ENCODE measurements around the gene GALNTL6. TPM values are rescaled to one million over a fixed set of nuclear protein-coding genes. Genes with fewer than 3 reads are reported as not detected.
"Not testable (repeated sequence)": the region's sequence is repeated elsewhere in the genome, so short reads cannot be mapped to it uniquely, and the experiment has no call there.

Gene GALNTL6
- total and polyA plus RNA-seq, 3 donors from 2014 or later, result 2.9 to 6.2 (median 4.9) TPM

DNA sequence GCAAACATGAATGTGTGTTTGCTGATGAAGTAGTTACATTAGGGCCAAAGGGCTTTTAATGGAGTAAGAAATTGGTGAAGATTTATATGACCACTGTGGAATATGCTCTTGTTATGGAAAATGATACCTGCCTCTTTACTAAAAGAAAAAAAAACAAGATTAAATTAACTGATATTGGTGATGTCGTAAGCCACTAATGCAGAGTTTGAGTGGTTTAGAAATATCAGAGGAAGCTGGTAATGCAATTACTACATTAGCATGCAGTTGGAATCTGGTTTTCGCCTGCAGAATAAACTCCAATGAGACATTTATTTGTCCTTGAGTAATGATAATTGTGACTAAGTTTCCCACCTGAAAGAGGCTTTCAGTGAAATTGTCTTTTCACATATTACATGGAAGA, 597.9 kb downstream of the GALNTL6 start:
- H3K27me3 ChIP-seq, result no peaks in the 10 kb centered on the region
- H3K9me3 ChIP-seq, result no peaks in the 10 kb centered on the region
- DNase-seq, result no peak
- no peaks in the 10 kb centered on the region for H3K4me1 ChIP-seq
- H3K4me3 ChIP-seq, result no peak overlapping the region
- intact Hi-C loops (cut with DNase I; ENCODE audit: low total_unique reads), result no loop called here
- 86 to 94% methylated on average over 2 of the region's 2 CpGs for WGBS, 2 donors
- TF ChIP-seq, protein P1, sequence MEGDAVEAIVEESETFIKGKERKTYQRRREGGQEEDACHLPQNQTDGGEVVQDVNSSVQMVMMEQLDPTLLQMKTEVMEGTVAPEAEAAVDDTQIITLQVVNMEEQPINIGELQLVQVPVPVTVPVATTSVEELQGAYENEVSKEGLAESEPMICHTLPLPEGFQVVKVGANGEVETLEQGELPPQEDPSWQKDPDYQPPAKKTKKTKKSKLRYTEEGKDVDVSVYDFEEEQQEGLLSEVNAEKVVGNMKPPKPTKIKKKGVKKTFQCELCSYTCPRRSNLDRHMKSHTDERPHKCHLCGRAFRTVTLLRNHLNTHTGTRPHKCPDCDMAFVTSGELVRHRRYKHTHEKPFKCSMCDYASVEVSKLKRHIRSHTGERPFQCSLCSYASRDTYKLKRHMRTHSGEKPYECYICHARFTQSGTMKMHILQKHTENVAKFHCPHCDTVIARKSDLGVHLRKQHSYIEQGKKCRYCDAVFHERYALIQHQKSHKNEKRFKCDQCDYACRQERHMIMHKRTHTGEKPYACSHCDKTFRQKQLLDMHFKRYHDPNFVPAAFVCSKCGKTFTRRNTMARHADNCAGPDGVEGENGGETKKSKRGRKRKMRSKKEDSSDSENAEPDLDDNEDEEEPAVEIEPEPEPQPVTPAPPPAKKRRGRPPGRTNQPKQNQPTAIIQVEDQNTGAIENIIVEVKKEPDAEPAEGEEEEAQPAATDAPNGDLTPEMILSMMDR (IDR thresholded peaks at IDR 0.05), result no peak
- no peak for TF ChIP-seq POLR2A (IDR thresholded peaks at IDR 0.05)
- no peaks in the 10 kb centered on the region for H3K36me3 ChIP-seq (ENCODE audit: low read depth, missing control alignments)
- no peak overlapping the region for H3K27ac ChIP-seq

DNA sequence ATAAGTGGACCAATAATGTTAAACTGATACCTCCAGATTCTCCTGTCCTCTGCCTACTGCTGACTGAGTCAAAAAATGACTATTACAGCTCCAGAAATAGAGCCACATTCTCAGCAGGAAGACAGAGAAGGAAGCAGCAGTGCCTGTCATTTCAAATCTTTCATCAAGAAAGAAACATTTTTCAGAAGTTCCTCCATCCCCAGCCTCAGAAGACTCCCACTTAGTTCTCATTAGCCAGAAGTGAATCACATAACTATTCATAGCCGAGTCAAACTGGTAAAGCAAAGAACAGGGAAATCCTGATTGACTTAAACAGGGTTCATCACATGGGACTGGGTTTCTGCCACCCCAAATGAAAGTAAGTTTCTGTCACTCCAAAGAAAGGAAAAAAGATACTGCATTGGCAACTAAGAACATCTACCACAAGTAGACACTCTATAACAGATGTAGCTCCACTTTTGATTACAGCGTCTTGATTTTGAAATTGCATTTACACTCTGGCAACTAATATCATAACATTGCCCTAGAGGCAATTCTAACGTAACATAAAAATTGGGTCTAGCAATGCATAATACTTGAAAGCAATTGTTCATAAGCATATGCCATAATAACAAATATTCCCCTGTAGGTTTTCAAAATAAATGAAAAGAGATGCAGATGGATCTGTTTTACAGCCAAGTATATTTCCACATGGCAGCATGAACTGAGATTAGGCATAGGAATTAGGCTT, 599.8 kb downstream of the GALNTL6 start:
- Histone ChIP-seq H3K4me3 (no peak overlapping the region), H3K27me3 (no peaks in the 10 kb centered on the region), H3K4me1 (no peaks in the 10 kb centered on the region), H3K27ac (no peak overlapping the region), H3K36me3 (ENCODE audit: low read depth, missing control alignments) (no peaks in the 10 kb centered on the region), H3K9me3 (no peaks in the 10 kb centered on the region)
- 63 to 64% methylated on average over 3 of the region's 3 CpGs for WGBS, 2 donors
- intact Hi-C loops (cut with DNase I; ENCODE audit: low total_unique reads), result no loop called here
- DNase-seq, result no peak
- TF ChIP-seq, protein P1 (IDR thresholded peaks at IDR 0.05), result no peak
- TF ChIP-seq POLR2A (IDR thresholded peaks at IDR 0.05), result no peak

DNA sequence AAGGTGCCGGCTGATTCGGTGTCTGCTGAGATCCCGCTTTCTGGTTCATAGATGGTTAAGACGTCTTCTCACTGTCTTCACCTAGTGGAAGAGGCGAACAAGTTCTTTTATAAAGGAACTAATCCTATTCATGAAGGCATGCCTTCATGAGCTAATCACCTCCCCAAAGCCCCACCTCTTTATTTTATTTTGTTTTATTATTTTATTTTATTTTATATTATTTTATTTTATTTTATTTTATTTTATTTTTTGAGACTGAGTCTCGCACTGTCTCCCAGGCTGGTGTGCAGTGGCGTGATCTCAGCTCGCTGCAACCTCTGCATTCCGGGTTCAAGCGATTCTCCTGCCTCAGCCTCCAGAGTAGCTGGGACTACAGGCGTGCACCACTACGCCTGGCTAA, 615.8 kb downstream of the GALNTL6 start:
- intact Hi-C loops (cut with DNase I; ENCODE audit: low total_unique reads); H3K27ac ChIP-seq; H3K4me1 ChIP-seq; H3K27me3 ChIP-seq; H3K4me3 ChIP-seq; DNase-seq; H3K9me3 ChIP-seq; H3K36me3 ChIP-seq (ENCODE audit: low read depth, missing control alignments): not testable (repeated sequence)
- 85 to 93% methylated on average over 12 of the region's 12 CpGs for WGBS, 2 donors

DNA sequence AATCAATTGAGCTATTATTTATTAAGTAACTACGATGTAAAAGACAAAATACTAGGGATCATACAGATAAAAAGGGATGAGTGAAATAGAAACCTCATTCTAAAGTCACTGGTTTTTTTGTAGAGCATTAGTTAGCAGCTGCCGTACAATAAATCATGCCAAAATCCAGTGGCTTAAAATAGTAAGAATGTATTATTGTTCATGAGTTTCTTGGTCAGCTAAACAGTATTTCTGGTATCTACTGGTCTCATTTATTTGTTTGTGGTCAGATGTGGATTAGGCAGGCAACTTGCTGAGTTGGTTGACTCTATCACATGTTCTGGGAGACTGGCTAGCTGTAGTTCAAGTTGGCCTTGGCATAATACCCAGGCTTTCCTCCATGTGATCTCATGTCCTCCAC, 667.3 kb downstream of the GALNTL6 start:
- Histone ChIP-seq H3K9me3 (no peaks in the 10 kb centered on the region), H3K36me3 (ENCODE audit: low read depth, missing control alignments) (no peaks in the 10 kb centered on the region), H3K4me3 (no peak overlapping the region), H3K27ac (no peak overlapping the region), H3K4me1 (no peaks in the 10 kb centered on the region), H3K27me3 (no peaks in the 10 kb centered on the region)
- TF ChIP-seq, protein P1 (IDR thresholded peaks at IDR 0.05), result no peak
- TF ChIP-seq POLR2A (IDR thresholded peaks at IDR 0.05), result no peak
- DNase-seq, result no peak
- WGBS, 2 donors, result 89% methylated on average over 2 of the region's 2 CpGs
- intact Hi-C loops (cut with DNase I; ENCODE audit: low total_unique reads), result no loop called here

DNA sequence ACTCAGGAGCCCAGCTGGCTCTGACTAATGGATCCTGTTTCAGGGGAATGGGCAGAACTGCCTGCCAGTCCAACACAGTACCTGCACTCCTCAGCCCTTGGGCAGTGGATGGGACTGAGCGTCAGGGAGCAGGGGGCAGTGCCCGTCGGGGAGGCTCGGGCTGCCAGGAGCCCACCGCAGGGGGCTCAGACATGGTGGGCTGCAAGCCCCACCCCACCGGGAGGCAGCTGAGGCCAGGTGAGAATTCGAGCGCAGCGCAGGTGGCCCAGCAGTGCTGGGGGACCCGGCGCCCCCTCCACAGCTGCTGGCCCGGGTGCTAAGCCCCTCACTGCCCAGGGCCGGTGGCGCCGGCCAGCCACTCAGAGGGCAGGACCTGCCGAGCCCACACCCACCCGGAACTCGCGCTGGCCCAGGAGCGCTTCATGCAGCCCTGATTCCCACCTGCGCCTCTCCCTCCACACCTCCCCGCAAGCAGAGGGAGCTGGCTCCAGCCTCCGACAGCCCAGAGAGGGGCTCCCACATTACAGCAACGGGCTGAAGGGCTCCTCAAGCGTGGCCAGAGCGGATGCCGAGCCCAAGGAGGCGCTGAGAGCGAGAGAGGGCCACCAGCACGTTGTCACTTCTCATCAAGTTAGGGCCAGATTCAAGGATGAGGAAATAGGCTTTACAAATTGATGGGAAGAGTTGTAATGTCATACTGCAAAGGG, 668.8 kb downstream of the GALNTL6 start:
- Histone ChIP-seq H3K27me3 (no peaks in the 10 kb centered on the region), H3K36me3 (ENCODE audit: low read depth, missing control alignments) (no peaks in the 10 kb centered on the region), H3K9me3 (no peaks in the 10 kb centered on the region), H3K27ac (no peak overlapping the region), H3K4me3 (peak overlapping the region in 1 of 2 donors; percentile 26), H3K4me1 (no peaks in the 10 kb centered on the region)
- no peak for TF ChIP-seq POLR2A (IDR thresholded peaks at IDR 0.05)
- TF ChIP-seq, protein P1 (IDR thresholded peaks at IDR 0.05), result no peak
- no peak for DNase-seq
- WGBS, 2 donors, result 63 to 85% methylated on average over 7 to 28 of the region's 30 CpGs
- intact Hi-C loops (cut with DNase I; ENCODE audit: low total_unique reads), result no loop called here

Measured in testis (tissue), 3 donors.